Caco-2 (cell line): ENCODE measurements around the gene GIPC3. TPM values are rescaled to one million over a fixed set of nuclear protein-coding genes. Genes with fewer than 3 reads are reported as not detected.

ENCODE experiments used
- BruUV-seq: library from RNA; stranded (reverse); fragments of 400-500 nt; replicated peaks from 2 replicates; lab custom pipeline; 2021; lab: Mats Ljungman, UMichigan
- CTCF ChIA-PET: fragments of 300-600 bp; sonication (Branson Sonifier 250); formaldehyde crosslinking; loops from one replicate; lab custom pipeline; 2022; ENCODE audit warnings: antibody characterized with exemption; lab: Charles Lee
- POLR2A ChIA-PET: fragments of 300-600 bp; sonication (Branson Sonifier 250); formaldehyde crosslinking; loops from one replicate; lab custom pipeline; 2022; ENCODE audit warnings: antibody characterized with exemption; lab: Charles Lee
- DNase-seq, 2 experiments: peaks; one replicate each; pipeline versions ENCODE4 v3.0.0 to v3.0.0-alpha.2; 2020 to 2022
- H3K27me3 ChIP-seq: replicated peaks from 2 replicates; pipeline ENCODE4 v1.6.0; 2011; ENCODE audit warnings: low read length; ENCODE audit not compliant: control insufficient read depth, insufficient read depth
- H3K36me3 ChIP-seq: 2 replicates; pipeline ENCODE4 v1.5.1; 2011; ENCODE audit warnings: low read length; ENCODE audit not compliant: control insufficient read depth, insufficient read depth
- H3K4me1 ChIP-seq: fragments of 250-450 bp; sonication (Bioruptor Pico); 2 replicates; pipeline ENCODE4 v1.5.1; 2020; ENCODE audit warnings: mild to moderate bottlenecking
- H3K4me3 ChIP-seq: 2 replicates; pipeline ENCODE4 v1.5.1; 2011; ENCODE audit warnings: low read depth, mild to moderate bottlenecking, control low read depth, low read length
- H3K9me3 ChIP-seq: fragments of 250-450 bp; sonication (Bioruptor Pico); 2 replicates; pipeline ENCODE4 v1.5.1; 2020; ENCODE audit warnings: mild to moderate bottlenecking, moderate library complexity
- H3K27ac Mint-ChIP-seq: one replicate; pipeline ENCODE4 v1.8.0; 2022; ENCODE audit warnings: mixed read lengths; ENCODE audit not compliant: unreplicated experiment
- H3K27me3 Mint-ChIP-seq: one replicate; pipeline ENCODE4 v1.8.0; 2022; ENCODE audit warnings: mixed read lengths; ENCODE audit not compliant: insufficient read depth, unreplicated experiment
- H3K36me3 Mint-ChIP-seq: one replicate; pipeline ENCODE4 v1.8.0; 2022; ENCODE audit warnings: mild to moderate bottlenecking, mixed read lengths; ENCODE audit not compliant: insufficient read depth, unreplicated experiment
- H3K4me1 Mint-ChIP-seq: one replicate; pipeline ENCODE4 v1.8.0; 2022; ENCODE audit warnings: low read depth, mixed read lengths; ENCODE audit not compliant: unreplicated experiment
- H3K4me3 Mint-ChIP-seq: one replicate; pipeline ENCODE4 v1.8.0; 2022; ENCODE audit warnings: mild to moderate bottlenecking, moderate library complexity, mixed read lengths; ENCODE audit not compliant: unreplicated experiment
- H3K9me3 Mint-ChIP-seq: one replicate; pipeline ENCODE4 v1.8.0; 2022; ENCODE audit warnings: mixed read lengths; ENCODE audit not compliant: unreplicated experiment
- CTCF ChIP-seq, 2 experiments: fragments of 200-600 bp in 1 of 2; IDR thresholded peaks; 1 replicate in 1 of 2; 2 replicates in 1 of 2; pipeline versions ENCODE4 v1.5.1 to v1.8.0; 2011 to 2022; ENCODE audit warnings: antibody characterized with exemption in 1 of 2, control low read depth in 1 of 2, inconsistent platforms in 1 of 2, low read depth in 1 of 2, low read length in 1 of 2, mild to moderate bottlenecking in 1 of 2, moderate library complexity in 1 of 2; ENCODE audit not compliant: insufficient read depth in 1 of 2, severe bottlenecking in 1 of 2, unreplicated experiment in 1 of 2
- intact Hi-C: fragments of 100-400 bp; cut with micrococcal nuclease; formaldehyde crosslinking; loops from one replicate; pipeline ENCODE4 v1.10.0; 2022; ENCODE audit not compliant: unreplicated experiment
- total RNA-seq: library from RNA; stranded (reverse); gene quantifications from 2 replicates; pipeline ENCODE4 v1.2.3, GENCODE V29; 2022

Gene GIPC3
- total RNA-seq, 1 experiment from 2014 or later = not detected

- H3K4me3 ChIP-seq = no peak overlapping the region
- H3K27me3 Mint-ChIP-seq = no peaks in the 10 kb centered on the region
- H3K36me3 Mint-ChIP-seq = no peaks in the 10 kb centered on the region
- no peaks in the 10 kb centered on the region for H3K27me3 ChIP-seq
- intact Hi-C loops = no loop called here
- no peaks in the 10 kb centered on the region for H3K4me1 Mint-ChIP-seq
- CTCF ChIA-PET = no interaction called here
- POLR2A ChIA-PET = no interaction called here
- no peaks in the 10 kb centered on the region for H3K9me3 ChIP-seq
- H3K27ac Mint-ChIP-seq = no peak overlapping the region
- no peaks in the 10 kb centered on the region for H3K9me3 Mint-ChIP-seq
- no peaks in the 10 kb centered on the region for H3K36me3 ChIP-seq
- no peak for DNase-seq
- TF ChIP-seq CTCF (IDR thresholded peaks at IDR 0.05; ENCODE audit: insufficient read depth in 1 of 2, low read depth in 1 of 2, low read length in 1 of 2, severe bottlenecking in 1 of 2, unreplicated experiment in 1 of 2) = peak in 1 of 2 experiments; percentile 9
- no TSS peak for BruUV-seq
- peaks cover 5% of the 10 kb centered on the region; the same call in 1 of the 2 replicates for H3K4me1 ChIP-seq
- no peak overlapping the region for H3K4me3 Mint-ChIP-seq
These were observed 14.5 kb downstream of the GIPC3 start for GRCh38 chr19:3599776-3600187.

- Histone ChIP-seq H3K4me1 (peaks cover 5% of the 10 kb centered on the region; the same call in 1 of the 2 replicates), H3K36me3 (no peaks in the 10 kb centered on the region), H3K9me3 (no peaks in the 10 kb centered on the region), H3K4me3 (no peak overlapping the region), H3K27me3 (no peaks in the 10 kb centered on the region)
- Mint-ChIP-seq H3K36me3 (no peaks in the 10 kb centered on the region), H3K4me3 (no peak overlapping the region), H3K27ac (no peak overlapping the region), H3K27me3 (no peaks in the 10 kb centered on the region), H3K9me3 (no peaks in the 10 kb centered on the region), H3K4me1 (no peaks in the 10 kb centered on the region)
- no TSS peak for BruUV-seq
- intact Hi-C loops = no loop called here
- ChIA-PET POLR2A (no interaction called here), CTCF (no interaction called here)
- DNase-seq = no peak
- TF ChIP-seq CTCF (IDR thresholded peaks at IDR 0.05; ENCODE audit: insufficient read depth in 1 of 2, low read depth in 1 of 2, low read length in 1 of 2, severe bottlenecking in 1 of 2, unreplicated experiment in 1 of 2) = no peak
These were observed 15.7 kb downstream of the GIPC3 start for GRCh38 chr19:3601021-3601420.

GRCh38 chr19:3603121-3603811 lies 18.0 kb downstream of the GIPC3 start:
- no peaks in the 10 kb centered on the region for H3K27me3 ChIP-seq
- no TSS peak for BruUV-seq
- H3K27me3 Mint-ChIP-seq = no peaks in the 10 kb centered on the region
- no peaks in the 10 kb centered on the region for H3K9me3 ChIP-seq
- no peak for TF ChIP-seq CTCF (IDR thresholded peaks at IDR 0.05; ENCODE audit: insufficient read depth in 1 of 2, low read depth in 1 of 2, low read length in 1 of 2, severe bottlenecking in 1 of 2, unreplicated experiment in 1 of 2)
- CTCF ChIA-PET = no interaction called here
- H3K4me1 Mint-ChIP-seq = no peaks in the 10 kb centered on the region
- no peaks in the 10 kb centered on the region for H3K36me3 ChIP-seq
- H3K4me1 ChIP-seq = peaks cover 5% of the 10 kb centered on the region; the same call in 1 of the 2 replicates
- intact Hi-C loops = no loop called here
- no peak overlapping the region for H3K4me3 Mint-ChIP-seq
- no peaks in the 10 kb centered on the region for H3K9me3 Mint-ChIP-seq
- no peak for DNase-seq
- H3K36me3 Mint-ChIP-seq = peaks cover 6% of the 10 kb centered on the region
- H3K27ac Mint-ChIP-seq = no peak overlapping the region
- POLR2A ChIA-PET = no interaction called here
- no peak overlapping the region for H3K4me3 ChIP-seq
